Measurements from ENCODE around the gene PPP1R3F.

The PPP1R3F gene

DNA sequence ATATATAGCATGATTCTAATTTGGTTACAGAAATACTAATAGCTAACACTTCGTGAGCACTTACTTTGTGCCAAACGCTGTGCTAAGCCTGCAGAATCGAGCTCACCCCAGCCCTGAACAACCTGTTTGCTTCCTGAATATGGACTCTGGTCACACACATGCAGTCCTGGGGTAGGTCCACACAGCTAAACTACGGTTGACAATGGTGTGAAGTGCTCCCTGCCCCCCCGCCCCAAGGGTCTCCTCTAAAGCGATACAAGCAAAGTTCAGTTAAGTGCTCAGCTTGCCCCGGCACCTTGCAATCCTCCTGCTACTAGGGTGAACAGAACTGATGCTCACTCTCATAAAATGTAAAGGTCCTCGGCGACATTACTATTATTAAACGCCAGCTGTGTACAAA, 6.0 kb upstream of the PPP1R3F start:
- no peak for TF ChIP-seq ZFX (IDR thresholded peaks at IDR 0.05; ENCODE audit: borderline replicate concordance)
- TF ChIP-seq, protein P1, sequence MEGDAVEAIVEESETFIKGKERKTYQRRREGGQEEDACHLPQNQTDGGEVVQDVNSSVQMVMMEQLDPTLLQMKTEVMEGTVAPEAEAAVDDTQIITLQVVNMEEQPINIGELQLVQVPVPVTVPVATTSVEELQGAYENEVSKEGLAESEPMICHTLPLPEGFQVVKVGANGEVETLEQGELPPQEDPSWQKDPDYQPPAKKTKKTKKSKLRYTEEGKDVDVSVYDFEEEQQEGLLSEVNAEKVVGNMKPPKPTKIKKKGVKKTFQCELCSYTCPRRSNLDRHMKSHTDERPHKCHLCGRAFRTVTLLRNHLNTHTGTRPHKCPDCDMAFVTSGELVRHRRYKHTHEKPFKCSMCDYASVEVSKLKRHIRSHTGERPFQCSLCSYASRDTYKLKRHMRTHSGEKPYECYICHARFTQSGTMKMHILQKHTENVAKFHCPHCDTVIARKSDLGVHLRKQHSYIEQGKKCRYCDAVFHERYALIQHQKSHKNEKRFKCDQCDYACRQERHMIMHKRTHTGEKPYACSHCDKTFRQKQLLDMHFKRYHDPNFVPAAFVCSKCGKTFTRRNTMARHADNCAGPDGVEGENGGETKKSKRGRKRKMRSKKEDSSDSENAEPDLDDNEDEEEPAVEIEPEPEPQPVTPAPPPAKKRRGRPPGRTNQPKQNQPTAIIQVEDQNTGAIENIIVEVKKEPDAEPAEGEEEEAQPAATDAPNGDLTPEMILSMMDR (IDR thresholded peaks at IDR 0.05) = no peak
- no peak overlapping the region for H3K27ac ChIP-seq

DNA sequence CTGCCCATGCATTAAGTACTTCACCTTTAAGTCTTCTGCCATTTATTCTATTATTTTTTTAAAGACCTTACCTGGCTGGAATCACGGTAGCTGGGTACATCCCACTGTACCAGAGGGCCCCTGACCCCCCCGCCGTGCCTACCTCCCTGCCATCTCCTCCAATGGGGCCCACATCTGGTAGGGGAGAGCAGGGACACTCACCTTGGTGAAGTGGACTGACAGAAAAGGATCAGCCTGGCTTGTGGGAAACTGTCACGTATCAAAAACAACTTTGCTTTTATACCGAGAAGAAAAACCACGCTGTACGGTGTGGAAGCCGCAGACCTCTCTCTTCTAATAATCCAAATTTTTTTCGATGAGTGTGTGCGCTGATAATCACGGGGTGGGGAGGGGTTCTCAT, 5.1 kb upstream of the PPP1R3F start, which contains the start of gene FOXP3:
FOXP3 (minus strand) TSS at position 251 of the 400 bp plus-strand sequence. CDS start 6,205 bp downstream, outside the sequence.
- no peak for TF ChIP-seq ZFX (IDR thresholded peaks at IDR 0.05; ENCODE audit: borderline replicate concordance)
- TF ChIP-seq, protein P1 (IDR thresholded peaks at IDR 0.05) = no peak
- no peak within 1 kb of the TSS for H3K27ac ChIP-seq

DNA sequence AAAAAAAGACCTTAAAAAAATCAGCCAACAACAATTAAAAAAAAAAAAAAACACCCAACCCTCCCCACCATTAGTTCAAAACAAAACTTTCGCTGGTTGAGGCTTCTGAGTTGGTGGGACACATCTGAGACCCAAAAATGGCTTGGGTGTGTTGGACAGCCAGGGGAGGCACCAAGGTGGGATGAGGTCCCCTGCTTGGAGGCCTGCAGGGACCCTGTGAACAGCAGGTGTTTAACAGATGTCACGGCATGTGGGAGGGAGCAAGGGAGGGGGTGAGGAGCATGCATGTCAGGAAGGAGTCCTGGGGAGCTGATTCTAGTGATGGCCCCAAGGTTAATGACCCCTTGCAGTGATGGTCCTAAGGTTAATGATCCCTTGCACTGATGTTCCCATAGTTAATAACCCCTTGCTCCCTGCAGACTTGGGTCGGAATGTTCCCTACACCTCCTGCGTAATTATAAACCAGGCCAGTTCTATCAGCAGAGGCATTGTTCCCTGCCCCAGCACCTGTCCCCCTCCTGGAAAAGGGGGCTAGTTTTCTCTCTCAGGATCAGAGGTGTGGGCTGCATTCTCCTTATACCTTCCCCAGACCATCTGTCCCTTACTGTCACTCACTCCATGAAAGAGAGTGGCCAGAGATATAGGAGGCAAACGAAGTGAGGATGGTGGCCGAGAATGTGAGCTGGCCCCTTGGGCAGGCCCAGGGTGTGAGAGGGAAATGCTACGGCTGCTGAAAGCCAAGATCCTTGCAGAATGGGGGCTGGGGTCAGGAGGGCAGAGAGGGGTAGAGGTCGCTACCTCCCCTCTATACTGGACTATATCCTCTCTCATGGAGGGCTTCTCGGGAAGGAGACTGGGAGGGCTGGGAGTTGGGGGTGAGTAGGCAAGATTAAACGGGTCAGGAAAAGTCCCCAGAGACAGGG, 2.8 kb upstream of the PPP1R3F start:
- TF ChIP-seq, protein P1 (IDR thresholded peaks at IDR 0.05) = no peak
- TF ChIP-seq ZFX (IDR thresholded peaks at IDR 0.05; ENCODE audit: borderline replicate concordance) = no peak
- no peak overlapping the region for H3K27ac ChIP-seq

DNA sequence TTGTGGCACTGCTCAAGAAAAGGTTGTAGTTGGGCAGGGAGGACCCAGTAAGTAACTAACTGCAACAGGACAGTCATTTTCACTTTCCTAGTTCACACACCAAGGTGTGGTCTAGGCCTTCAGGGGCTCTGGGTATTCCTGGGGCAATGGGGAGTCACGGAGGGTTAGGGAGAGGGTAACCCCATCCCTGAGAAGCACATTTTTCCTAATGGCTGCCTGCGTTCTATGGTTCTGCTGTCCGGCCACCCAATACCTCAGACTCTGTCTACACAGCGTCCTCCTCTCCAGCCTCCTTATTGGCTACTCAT, 937 bp upstream of the PPP1R3F start:
- H3K27ac ChIP-seq = peak overlapping the region; percentile 83
- TF ChIP-seq, protein P1 (IDR thresholded peaks at IDR 0.05) = no peak
- TF ChIP-seq ZFX (IDR thresholded peaks at IDR 0.05; ENCODE audit: borderline replicate concordance) = no peak

DNA sequence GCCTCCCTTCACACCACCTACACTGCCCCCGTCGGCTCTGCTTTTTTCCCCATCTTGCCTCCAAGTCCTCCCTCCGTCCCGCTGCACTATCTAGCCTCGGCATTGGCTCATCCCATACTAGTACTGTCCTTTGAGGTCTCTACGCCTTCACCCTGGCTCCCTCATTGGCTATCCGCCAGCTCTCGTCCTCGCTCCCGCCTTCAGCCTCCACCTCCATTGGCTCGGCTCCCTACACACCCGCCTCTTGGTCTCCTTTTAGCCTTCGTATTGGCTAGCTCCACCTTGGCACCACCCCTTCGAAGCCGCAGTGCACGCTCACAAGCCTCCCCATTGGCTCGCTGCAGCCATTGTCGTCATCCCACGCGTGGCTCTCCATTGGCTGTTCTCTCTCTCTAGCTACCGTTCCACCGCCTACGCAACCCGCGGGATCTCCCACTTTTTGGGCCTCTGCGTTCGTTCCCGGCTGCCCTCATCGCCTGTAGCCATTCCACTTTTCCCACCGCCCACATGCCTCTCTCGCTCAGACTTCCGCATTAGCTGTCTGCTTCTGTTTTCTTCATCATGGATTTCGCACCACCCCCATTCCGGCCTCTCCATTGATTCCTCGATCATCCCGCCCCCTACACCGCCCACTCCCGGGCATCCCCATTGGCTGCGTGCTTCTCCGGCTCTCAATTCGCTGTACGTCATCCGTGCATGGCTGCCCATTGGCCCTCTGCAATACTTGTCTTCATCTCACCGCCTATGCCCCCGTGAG, 405 bp upstream of the PPP1R3F start:
- H3K27ac ChIP-seq = peak overlapping the region; percentile 83
- TF ChIP-seq, protein P1 (IDR thresholded peaks at IDR 0.05) = no peak
- no peak for TF ChIP-seq ZFX (IDR thresholded peaks at IDR 0.05; ENCODE audit: borderline replicate concordance)

DNA sequence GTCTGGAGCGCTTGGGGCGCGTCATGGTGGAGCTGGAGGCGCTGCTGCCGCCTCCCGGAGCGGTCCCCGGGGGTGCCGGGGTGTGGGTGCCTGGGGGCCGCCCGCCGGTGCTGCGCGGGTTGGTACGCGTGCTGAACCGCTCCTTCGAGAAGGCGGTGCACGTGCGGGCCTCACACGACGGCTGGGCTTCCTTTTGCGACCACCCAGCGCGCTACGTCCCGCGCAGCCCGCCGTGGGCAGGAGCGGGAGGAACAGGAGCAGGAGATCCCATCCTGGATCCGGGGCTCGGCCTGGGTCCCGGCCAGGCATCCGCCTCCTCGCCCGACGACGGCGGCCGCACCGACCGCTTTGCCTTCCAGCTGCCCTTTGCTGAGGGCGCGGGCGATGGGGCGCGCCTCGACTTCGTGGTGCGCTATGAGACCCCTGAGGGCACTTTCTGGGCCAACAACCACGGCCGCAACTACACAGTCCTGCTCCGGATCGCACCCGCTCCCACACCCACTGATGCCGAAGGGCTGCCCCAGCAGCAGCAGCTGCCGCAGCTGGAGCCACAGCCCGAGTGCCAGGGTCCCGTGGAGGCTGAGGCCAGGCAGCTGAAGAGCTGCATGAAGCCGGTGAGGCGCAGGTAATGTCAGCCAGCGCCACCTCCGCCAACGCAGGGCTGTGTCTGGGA, 792 bp downstream of the PPP1R3F start:
- TF ChIP-seq ZFX (IDR thresholded peaks at IDR 0.05; ENCODE audit: borderline replicate concordance) = no peak
- TF ChIP-seq, protein P1 (IDR thresholded peaks at IDR 0.05) = no peak
- peak overlapping the region; percentile 83 for H3K27ac ChIP-seq

Data from 22Rv1 (cell line).